ENCODE results near the gene NPRL2. TPM values are rescaled to one million over a fixed set of nuclear protein-coding genes. Genes with fewer than 3 reads are reported as not detected.

Gene NPRL2
- total and polyA plus RNA-seq, 2 donors (not counting 3 experiments of a cell fraction or from before 2014, with no cell fraction given): 13.4 to 30.6 TPM

DNA sequence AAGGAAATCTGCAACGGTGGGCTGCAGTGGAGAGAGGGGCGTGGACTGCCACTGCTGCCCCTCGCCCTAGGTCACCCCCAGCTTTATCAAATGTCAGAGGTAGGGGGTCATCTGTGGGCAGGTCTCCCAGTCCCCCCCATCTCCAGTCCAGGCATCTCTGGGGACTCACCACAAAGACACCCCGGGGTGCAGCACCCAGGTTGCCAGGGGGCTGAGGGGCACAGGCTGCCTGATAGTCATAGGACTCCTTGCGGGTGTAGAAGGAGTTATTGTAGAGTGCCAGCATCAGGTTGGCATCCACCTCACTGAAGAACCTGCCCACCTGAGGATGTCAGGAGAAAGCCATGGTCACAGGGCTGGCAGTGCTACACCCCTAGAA is 15.3 kb upstream of the NPRL2 start:
- no peak overlapping the region for H2AFZ ChIP-seq (ENCODE audit: low read depth, low read length)
- ChIA-PET CTCF (interaction anchor here (1.2 kb wide), 2 partner anchors 9 to 17 kb away, joined by 3 read pairs; no protein-coding TSS in a partner anchor), POLR2A (no interaction called here)
- BruUV-seq (replicated peaks): no TSS peak
- H3K9ac ChIP-seq (replicated peaks; ENCODE audit: extremely low read depth, insufficient read depth, low read length): no peak overlapping the region
- FAIRE-seq: no peak
- H3K4me3 ChIP-seq (replicated peaks in 1 of 3; ENCODE audit: insufficient read depth in 1 of 3, low read depth in 1 of 3, low read length in 3 of 3): no peak overlapping the region
- H4K20me1 ChIP-seq (replicated peaks; ENCODE audit: control insufficient read depth, extremely low read depth, insufficient read depth, low read length): no peaks in the 10 kb centered on the region
- no peak for TF ChIP-seq JUN (IDR thresholded peaks at IDR 0.05; ENCODE audit: borderline replicate concordance, insufficient read depth, insufficient read length, low read depth)
- TF ChIP-seq MYC (IDR thresholded peaks at IDR 0.05; ENCODE audit: low read depth, low read length): no peak
- TF ChIP-seq, protein P1, sequence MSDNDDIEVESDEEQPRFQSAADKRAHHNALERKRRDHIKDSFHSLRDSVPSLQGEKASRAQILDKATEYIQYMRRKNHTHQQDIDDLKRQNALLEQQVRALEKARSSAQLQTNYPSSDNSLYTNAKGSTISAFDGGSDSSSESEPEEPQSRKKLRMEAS (IDR thresholded peaks at IDR 0.05; ENCODE audit: insufficient read depth, insufficient read length): no peak
- TF ChIP-seq POLR2A (IDR thresholded peaks at IDR 0.05; ENCODE audit: low read depth, low read length): no peak
- H3K9me1 ChIP-seq (replicated peaks; ENCODE audit: control insufficient read depth, extremely low read depth, insufficient read depth, low read length): no peaks in the 10 kb centered on the region
- peaks cover 3 to 5% of the 10 kb centered on the region in 2 experiments for H3K27me3 ChIP-seq (ENCODE audit: control insufficient read depth in 2 of 2, insufficient read depth in 2 of 2, low read length in 2 of 2)
- no peaks in the 10 kb centered on the region for H3K36me3 ChIP-seq (ENCODE audit: control insufficient read depth in 2 of 2, extremely low read depth in 1 of 2, insufficient read depth in 2 of 2, low read length in 2 of 2)
- peaks cover 4% of the 10 kb centered on the region for H3K4me1 ChIP-seq (ENCODE audit: control insufficient read depth, extremely low read depth, insufficient read depth, low read length)
- H3K9me3 ChIP-seq (replicated peaks; ENCODE audit: control insufficient read depth, insufficient read depth, low read length): no peaks in the 10 kb centered on the region
- no peaks in the 10 kb centered on the region for H3K79me2 ChIP-seq (ENCODE audit: control insufficient read depth, insufficient read depth, low read length)
- no peak overlapping the region for H3K4me2 ChIP-seq (ENCODE audit: insufficient read depth, low read length)
- H3K27ac ChIP-seq (ENCODE audit: insufficient read depth, low read depth, low read length): no peak overlapping the region
- no peak for DNase-seq (ENCODE audit: low read depth, low spot score)
- intact Hi-C loops (cut with micrococcal nuclease): no loop called here
- dilution Hi-C loops (cut with MboI; ENCODE audit: extremely low pct_ligation_motif_present, low sequenced_read_pairs): no loop called here

DNA sequence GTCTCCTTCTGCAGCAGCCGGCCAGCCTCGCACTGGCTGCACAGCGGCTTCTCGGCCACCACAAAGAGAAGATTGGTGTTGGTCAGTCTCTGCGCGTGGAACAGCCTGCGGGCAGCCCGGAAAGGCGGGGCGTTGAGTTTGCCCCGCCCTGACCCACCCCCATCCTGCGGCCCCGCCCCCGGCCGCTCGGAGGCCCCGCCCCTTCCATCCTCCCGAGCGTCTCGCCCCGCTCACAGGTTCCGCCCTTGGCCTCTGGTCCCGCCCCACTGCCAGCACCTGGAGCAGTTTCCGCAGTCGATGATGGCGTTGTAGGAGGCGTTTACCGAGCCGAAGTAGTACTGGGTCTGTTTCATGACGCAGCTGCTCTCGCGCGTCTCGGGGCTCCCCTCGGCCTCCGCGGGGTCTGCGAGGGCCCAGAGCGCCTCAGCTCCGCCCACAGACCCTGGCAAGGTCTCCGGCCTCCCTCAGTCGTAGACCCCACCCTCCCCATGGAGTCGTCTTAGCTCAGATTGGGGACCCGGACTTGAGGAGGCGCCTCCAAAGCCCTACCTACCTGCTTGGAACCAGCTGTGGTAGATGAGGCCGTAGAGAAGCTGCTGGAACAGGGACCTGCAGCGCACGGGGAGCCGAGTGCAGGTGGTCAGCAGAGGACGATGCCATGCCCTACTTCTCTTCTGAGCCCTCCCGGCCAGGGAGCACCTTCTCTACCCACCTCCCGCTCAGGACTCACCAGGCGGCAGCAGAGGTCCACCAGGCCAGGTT is 14.7 kb upstream of the NPRL2 start:
- peak overlapping the region; percentile 23 to 31 (median 25) for H3K4me3 ChIP-seq (replicated peaks in 1 of 3; ENCODE audit: insufficient read depth in 1 of 3, low read depth in 1 of 3, low read length in 3 of 3)
- CTCF ChIA-PET: interaction anchor here (0.9 to 1.3 kb wide), 3 partner anchors 15 to 177 kb away, joined by 3 read pairs; partner anchors contain the start of genes CYB561D2 and NPRL2
- POLR2A ChIA-PET: interaction anchor here (1.2 kb wide), 1 partner anchor 1021 kb away, joined by 5 read pairs; no protein-coding TSS in a partner anchor
- peak overlapping the region; percentile 97 for H2AFZ ChIP-seq (ENCODE audit: low read depth, low read length)
- H3K27ac ChIP-seq (ENCODE audit: insufficient read depth, low read depth, low read length): no peak overlapping the region
- H3K4me2 ChIP-seq (ENCODE audit: insufficient read depth, low read length): peak overlapping the region; percentile 59
- H3K9me3 ChIP-seq (replicated peaks; ENCODE audit: control insufficient read depth, insufficient read depth, low read length): no peaks in the 10 kb centered on the region
- FAIRE-seq: peak; percentile 86
- H3K36me3 ChIP-seq (ENCODE audit: control insufficient read depth in 2 of 2, extremely low read depth in 1 of 2, insufficient read depth in 2 of 2, low read length in 2 of 2): no peaks in the 10 kb centered on the region
- intact Hi-C loops (cut with micrococcal nuclease) (no loop called here), dilution Hi-C loops (cut with MboI; ENCODE audit: extremely low pct_ligation_motif_present, low sequenced_read_pairs) (no loop called here)
- no peaks in the 10 kb centered on the region for H3K79me2 ChIP-seq (ENCODE audit: control insufficient read depth, insufficient read depth, low read length)
- no peaks in the 10 kb centered on the region for H4K20me1 ChIP-seq (replicated peaks; ENCODE audit: control insufficient read depth, extremely low read depth, insufficient read depth, low read length)
- peak; percentile 67 for DNase-seq (ENCODE audit: low read depth, low spot score)
- H3K27me3 ChIP-seq (ENCODE audit: control insufficient read depth in 2 of 2, insufficient read depth in 2 of 2, low read length in 2 of 2): peaks cover 3% of the 10 kb centered on the region in 2 experiments
- peak overlapping the region; percentile 20 for H3K9ac ChIP-seq (replicated peaks; ENCODE audit: extremely low read depth, insufficient read depth, low read length)
- no peaks in the 10 kb centered on the region for H3K9me1 ChIP-seq (replicated peaks; ENCODE audit: control insufficient read depth, extremely low read depth, insufficient read depth, low read length)
- peak; percentile 41 for TF ChIP-seq POLR2AphosphoS5 (IDR thresholded peaks at IDR 0.05; ENCODE audit: insufficient read depth, low read depth, low read length)
- no peak for TF ChIP-seq GATA2 (IDR thresholded peaks at IDR 0.05; ENCODE audit: insufficient read depth, insufficient read length, low read depth, low read length)
- BruUV-seq (replicated peaks): no TSS peak
- H3K4me1 ChIP-seq (ENCODE audit: control insufficient read depth, extremely low read depth, insufficient read depth, low read length): peaks cover 4% of the 10 kb centered on the region
